Glomerular visceral epithelial cell (primary cell): Measurements from ENCODE around the gene CUX1.
"Not testable (repeated sequence)": the region's sequence is repeated elsewhere in the genome, so short reads cannot be mapped to it uniquely, and the experiment has no call there.

Source experiments
- DNase-seq: peaks from one replicate; pipeline ENCODE4 v3.0.0-alpha.2; 2016; ENCODE audit errors: extremely low spot score

CUX1 gene

DNA sequence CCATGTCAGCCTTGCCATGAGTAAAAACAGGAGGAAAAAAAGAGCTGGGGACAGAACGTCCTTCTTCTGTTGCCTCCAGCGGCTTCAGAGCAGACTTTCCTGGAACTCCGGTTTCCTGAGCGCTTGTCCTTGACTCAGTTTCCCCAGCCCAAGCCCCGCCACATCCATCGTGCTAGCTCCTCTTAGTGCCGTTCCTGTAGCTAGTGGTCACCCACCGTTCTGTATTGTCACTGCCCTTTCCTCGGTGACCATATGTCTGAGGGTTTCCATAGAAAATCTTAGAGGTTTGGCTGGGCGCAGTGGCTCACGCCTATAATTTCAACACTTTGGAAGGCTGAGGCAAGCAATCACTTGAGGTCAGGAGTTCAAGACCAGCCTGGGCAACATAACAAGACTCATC lies 100.1 kb downstream of the CUX1 start:
- DNase-seq = no peak

DNA sequence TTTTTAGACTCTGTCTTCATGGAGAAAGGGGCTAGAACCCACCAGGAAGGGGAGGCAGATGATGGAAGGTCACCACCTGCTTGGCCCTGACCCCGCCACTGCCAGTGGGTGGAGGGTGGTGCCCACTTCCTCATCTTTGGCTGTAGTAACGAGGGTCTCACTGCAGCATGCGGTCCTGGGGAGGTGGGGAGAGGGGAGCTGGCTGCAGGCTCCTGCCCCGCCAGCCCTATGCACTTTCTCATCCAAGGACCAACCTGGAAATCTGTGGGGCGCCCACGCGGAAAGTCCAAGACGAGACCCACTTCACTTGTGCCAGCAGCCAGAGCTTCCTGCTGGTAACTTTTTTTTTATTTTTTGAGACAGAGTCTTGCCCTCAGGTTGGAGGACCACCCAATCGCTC lies 101.0 kb downstream of the CUX1 start:
- no peak for DNase-seq

DNA sequence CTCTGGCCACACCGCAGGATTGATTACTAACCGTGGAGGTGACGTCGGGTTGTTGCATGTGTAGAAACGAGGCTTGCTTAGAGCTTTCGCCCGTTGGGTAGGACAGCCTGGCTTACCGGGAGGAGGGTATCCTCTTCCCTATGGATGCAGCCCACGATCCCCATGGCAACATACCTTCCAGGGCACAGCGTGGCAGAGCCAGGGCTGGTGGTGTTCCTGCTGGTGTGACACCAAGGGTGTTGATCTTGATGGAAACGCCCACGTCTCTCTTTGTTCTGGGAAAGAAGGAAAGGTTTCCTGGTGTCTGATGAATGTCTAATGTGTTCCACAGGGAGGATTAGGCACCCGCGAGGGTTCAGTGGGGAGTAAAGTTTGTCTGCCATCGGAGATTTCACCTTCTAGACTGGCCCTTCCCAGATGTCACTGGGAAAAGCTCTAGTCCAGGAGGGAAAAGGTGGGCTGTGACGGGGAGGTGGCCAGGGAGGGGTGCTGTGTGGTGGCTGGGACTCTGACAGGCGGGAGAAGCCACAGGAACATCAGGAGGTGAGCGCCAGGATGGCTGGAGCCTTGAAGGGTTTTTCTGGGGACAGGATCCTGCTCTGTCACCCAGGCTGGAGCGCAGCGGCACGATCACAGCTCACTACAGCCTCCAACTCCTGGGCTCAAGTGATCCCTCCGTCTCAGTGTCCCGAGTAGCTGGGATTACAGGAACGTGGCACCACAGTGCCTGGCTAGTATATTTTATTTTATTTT lies 102.1 kb downstream of the CUX1 start:
- no peak for DNase-seq

DNA sequence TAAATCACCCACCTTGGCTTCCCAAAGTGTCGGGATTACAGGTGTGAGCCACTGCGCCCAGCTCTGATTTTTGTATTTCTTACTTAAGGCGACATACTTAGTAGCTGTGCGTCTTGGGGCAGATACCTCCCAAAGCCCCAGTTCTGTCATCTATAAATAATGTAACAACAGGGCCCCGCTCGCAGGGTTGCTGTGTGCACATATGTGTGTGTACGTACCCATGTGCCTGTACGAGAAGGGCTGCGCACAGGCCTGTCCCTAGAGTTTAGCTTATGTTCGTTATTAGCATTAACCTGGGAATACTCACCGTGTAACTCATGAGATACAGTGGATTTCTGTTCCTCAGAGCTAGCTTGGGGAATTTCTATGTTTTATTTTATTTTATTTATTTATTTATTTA lies 103.6 kb downstream of the CUX1 start:
- DNase-seq = no peak

DNA sequence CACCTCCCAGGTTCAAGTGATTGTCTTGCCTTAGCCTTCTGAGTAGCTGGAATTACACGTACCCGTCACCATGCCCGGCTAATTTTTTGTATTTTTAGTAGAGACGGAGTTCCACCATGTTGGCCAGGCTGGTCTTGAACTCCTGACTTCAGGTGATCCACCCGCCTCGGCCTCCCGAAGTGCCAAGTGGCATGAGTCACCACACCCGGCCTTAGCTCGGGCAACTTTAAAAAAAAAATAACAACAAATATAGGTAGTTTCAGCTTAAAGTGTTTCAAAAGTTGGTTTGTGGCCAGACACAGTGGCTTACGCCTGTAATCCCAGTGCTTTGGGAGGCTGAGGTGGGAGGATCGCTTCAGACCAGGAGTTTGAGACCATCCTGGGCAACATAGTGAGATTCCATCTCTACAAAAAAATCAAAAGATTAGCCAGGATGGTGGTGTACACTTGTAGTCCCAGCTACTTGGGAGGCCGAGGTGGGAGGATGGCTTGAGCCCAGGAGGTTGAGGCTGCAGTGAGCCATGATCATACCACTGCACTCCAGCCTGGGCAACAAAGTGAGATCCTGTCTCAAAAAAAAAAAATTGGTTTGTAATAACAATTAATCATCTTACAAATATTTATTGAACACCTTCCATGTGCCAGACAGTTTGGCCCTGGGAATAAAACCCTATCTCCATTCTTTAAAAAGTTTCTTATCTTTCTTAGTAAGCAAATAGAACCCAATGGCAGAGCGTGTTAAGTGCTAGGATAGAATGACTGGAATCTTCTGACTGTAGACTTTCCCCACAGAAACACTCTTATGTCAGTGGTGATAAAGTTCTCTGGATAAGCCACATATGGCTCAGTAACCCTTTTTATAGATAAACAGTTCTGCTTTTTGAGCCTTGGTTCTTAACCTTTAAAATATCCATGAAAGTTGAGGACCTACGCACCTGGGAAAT lies 104.4 kb downstream of the CUX1 start:
- DNase-seq = not testable (repeated sequence)

DNA sequence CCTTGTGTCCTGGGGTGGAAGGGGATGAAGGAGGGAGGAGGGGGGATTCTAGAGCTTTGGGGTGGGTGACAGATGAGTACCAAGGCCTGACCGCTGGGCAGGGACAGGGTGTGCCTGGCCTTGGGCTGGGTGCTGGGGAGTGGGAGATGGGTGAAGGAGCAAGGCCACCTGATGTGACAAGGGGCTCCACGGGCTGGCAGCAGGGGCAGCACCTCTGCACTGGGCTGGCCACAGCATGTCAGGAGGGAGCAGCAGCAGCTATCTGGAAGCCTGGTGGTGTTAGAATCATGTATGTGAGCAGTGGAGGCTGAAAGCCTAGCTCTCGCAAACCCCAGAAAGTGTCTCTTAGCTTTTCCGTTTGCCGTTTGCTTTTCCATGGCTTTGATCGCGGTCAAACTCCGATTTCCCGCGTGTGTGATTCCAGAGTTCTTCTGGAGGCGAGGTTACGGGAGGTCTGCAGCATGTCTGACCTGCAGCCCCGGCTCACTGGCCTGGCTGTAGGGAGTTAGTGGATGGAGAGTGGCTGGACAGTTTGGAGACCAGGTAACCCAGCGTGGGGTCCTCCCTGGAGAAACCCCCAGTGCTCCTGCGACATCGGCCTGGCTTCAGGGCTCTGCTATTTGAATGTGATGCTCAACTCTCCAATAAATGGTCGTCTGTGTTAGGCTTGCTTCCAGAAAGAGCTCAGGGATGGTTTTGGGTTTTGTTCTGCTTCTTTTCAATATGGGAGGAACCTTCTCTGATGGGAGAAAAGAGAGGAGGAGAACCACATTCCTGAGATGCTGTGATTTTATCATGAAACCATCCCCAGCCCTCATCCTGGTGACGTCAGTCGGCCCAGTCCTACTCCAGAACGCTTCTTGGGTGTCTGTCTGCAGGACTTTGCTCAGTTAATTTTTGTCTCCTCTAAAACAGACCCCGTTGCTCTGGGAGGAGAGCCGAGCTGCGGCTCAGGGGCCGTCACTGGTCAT lies 105.5 kb downstream of the CUX1 start:
- no peak for DNase-seq

DNA sequence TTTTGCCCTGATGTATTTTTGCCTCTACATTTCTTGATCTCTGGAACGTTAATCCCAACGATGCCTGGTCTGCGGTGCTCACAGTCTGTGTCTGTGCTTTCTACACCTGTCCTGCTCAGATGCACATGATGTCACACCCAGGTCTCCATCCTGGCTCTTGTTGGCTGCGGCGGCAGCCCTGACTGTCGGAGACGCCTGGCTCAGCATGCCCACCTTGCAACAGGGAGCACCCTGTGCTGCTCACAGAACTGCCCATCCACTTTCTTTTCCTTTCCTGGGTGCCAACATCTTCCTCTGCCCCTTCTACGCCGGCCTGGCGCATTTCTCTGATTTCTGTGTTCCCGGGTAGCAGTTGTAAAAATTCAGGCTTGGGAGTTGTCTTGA lies 106.2 kb downstream of the CUX1 start:
- DNase-seq = no peak

DNA sequence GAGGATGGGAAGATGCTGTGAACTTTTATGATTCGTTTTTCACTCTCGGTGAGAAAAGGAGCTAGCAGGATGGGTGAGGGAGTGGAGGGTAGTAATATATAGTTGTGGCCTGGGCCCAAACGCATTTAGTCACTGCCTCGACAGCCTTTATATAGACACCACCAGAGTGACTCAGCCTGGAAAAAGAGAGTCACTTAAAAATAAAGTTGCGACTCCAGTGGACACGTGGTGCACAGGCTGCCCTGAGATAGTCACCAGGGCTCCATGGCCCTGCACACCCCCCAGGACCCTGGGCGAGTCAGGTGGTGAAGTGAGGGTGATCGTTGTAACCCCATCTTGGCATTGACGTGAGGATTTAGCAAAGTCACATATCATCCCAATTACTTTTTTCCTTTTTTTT lies 106.7 kb downstream of the CUX1 start:
- peak; percentile 19 for DNase-seq

DNA sequence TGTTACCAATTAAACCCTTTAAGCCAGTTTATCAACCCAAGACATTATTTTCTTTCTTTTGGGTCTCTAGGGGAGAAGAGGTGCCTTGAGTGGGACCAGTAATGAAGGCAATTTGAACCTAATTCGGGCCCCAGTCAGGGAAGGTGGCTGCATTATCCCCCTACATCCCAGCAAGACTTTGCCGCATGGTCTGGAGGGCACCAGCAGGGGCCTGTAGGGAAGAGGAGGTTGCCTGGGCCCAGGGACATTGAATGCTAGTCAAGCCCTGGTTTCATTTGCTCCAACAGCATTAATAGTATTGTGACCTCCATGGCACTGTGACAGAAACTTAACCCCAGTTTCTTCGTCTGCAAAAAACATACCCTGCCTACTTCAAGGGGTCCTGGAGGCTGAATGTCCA lies 108.8 kb downstream of the CUX1 start:
- DNase-seq = no peak

DNA sequence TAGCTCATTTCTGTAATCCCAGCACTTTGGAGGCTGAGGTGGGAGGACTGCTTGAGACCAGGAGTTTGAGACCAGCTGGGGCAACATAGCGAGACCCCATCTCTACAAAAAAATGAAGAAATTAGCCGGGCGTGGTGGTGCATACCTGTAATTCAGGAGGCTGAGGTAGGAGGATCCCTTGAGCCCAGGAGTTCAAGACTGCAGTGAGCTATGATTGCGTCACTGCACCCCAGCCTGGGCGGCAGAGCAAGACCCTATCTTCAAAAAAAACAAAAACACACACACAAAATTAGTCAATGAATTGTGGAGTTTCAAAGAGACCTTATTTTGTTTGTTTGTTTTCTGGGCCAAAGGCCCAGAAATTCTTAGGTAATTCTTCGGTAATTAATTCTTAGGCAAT lies 110.0 kb downstream of the CUX1 start:
- DNase-seq = no peak

DNA sequence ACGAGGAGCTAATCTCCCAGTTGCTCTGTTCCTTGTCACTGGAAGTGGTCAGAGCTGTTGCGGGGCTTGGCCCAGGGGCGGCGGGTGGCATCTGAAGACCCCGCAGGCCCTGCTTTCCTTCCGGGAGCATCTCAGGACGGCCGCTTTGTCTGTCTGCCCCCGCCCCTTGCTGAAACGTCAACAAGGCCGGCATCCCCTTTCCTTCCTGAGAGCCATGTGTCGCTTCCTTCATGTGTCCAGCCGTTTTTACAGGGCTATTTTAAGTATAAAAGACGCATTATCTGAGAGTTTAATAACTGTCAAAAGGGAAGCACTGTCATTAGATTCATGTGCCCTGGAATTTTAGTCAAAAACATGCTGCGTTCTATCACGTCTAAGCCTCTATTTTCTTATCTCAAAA lies 110.4 kb downstream of the CUX1 start:
- no peak for DNase-seq

DNA sequence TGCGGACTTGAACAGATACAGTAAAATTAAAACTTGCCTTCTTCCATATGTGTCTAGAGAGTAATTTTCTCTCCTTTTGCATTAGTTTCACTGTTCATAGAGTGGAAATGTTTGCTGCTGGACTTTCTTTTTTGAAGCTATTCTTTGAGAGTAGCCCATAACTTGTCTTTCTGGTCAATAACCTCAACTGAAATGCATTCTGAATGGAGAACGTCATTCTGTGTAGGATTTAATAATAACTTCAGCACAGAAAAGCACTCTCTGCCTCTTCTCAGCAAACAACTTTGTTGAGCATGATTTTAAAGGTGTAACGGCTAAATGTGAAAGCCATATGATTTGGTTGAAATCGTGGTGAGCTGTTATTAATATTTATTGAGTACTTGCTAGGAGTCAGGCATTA lies 111.8 kb downstream of the CUX1 start:
- no peak for DNase-seq

DNA sequence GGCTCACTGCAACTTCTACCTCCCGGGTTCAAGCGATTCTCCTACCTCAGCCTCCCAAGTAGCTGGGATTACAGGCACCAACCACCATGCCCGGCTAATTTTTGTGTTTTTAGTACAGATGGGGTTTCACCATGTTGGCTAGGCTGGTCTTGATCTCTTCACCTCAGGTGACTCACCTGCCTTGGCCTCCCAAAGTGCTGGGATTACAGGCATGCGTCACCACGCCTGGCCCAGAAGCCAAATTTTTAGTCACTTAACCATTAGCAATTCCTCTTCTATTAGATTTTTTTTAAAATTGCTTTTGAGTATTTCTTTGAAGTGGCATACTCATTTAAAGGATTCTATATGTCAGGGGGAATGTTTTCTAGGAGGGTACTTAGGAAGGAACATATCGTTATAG lies 112.5 kb downstream of the CUX1 start:
- DNase-seq = not testable (repeated sequence)

DNA sequence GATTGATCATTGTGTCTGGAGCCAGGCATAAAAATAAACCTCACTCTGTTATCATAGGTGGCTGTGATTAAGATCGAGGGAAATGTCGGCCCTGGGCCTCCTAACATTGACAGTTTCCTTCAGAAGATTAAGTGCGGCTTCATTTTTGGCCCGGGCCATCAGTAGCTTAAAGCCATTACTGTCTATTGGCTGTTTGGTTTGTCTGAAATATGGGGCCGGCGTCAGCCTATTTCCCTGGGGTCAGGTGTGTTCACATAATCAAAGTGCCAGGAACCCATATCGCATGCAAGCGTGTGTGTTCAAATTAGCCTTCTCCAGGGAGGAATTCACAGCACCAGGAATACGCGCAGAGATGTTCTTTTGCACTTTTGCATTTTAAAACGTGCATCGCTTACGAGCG lies 114.7 kb downstream of the CUX1 start:
- DNase-seq = no peak

DNA sequence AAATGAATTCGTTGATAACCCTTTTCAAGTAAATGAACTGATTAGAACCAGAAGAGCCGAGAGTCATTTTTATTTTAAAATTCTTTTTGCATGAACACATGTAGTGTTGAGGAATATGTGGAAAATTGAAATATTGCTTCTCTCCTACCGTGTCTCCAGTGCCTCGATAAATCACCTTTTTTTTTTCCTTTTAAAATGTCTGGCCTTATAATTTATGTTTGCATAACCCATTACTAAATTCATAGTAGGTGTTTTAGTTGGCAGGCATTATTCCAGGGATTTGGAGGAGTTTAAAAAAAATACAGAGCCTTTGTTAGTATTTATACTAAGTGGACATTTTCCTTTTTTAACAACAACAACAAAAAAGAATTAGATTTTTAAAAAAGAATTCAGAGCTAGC lies 115.6 kb downstream of the CUX1 start:
- no peak for DNase-seq

DNA sequence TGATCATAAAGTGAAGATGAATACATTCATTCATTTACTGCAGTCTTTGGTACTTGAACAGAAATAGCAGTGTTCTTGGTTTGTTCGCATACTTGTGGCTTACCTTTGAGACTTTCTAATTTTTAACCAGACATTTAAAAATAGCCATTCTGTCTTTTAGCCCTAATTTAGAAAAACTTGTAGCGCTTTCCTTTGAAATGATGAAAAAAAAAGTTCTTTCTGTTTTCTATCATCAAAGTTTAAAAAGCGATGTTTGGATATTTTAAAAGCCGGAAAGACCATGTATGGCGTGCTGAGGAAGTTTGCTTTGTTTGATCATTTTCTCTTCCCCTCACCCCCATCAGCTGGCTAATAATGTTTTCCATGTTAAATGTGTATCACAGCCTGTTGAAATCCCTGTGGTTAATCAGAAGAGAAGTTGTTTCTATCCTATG lies 116.3 kb downstream of the CUX1 start:
- no peak for DNase-seq

DNA sequence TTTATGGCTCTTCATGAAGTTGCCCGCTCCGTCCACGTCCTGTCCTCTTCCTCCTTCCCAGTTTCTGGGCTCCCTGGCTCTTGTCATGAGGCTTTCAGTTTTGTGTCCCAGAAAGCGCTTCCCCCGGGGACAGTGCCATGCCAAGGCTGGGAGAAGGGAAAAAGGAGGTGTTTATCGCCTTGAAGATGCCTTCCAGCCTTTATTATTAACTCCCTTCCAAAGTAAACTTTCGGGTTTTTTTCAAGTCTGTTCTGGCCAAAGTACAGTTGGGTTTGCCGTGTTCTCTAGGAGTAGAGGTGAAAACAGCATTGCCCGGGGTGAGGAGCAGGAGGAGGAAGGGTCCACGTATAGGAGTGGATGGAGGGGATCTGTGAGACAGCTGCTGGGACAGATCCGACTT lies 117.2 kb downstream of the CUX1 start:
- DNase-seq = no peak

DNA sequence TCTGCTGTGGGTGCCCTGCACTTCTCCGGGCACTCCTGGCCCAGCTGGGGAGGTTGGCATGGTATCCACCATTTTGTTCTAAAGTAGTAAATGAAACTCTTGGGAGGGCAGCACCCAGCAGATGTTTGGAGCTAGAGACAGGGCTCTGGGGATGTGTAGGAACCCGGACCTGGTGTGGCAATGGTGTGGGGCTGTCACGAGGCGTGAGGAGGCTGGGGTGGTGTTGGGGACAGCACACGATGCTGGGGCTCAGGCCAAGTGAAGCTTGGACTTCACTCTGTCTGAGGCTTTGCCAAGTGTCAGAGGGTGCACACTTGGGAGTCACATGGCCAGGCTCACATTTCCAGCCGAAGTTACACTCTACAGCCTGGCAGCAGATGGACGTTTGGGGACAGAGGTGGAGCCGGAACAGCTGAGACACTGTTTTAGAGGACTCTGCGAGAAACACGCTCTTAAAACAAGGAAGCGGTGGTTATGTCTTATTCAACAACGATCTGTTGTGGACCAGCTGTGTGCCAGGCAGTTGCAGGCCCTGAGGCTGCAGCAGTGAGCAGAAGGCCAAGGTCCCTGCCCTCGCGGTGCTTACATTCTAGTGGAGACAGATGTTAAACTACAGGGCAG lies 118.2 kb downstream of the CUX1 start:
- no peak for DNase-seq

DNA sequence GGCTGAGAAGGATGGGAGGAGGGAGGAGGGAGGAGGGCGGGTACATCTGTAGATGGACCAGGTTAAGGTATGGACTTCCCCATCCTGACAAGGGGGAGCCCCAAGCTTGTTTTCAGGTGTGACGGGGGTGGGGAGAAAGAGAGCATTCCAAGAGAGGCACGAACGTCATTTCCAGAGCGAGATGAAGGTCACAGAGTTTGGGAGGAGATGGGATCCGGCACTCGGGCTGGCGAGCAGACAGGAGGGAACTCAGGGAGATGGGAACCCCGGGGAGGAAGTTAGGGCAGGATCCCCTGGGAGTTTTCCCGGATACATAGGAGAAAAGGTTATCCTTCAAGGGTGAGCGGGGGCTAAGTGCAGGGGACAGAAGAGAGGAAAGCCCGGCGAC lies 118.8 kb downstream of the CUX1 start:
- DNase-seq = no peak

DNA sequence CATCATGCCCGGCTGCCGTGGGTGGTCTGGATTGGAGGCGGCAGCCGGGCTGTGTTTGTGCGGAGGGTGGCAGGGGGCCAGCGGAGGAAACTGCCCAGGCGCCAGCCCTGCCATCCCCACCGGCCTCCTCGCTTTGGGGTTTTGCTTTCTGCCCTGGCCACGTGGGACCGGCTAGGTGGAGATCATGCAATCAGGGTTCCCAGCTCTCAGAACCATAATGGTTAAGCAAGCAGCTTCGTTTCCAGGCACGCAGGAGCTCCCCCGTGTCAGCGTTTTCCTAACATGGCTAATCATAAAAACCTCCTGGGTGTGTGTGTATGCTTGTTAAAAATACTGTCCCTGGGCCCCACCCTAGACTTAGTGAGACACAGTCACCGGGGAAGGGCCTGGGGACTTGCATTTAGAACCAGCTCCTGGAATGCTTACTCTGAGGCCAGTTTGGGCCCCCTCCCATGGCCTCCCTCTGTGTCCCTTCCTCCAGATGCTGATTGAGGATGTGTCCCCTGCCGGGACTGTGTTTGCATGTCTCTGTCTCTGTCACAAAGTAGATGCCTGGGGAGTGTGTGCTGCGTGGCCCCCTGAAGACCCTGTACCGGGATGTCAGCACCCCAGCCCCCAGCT lies 119.3 kb downstream of the CUX1 start:
- DNase-seq = no peak
